HepG2 (cell line): ENCODE results near the gene TSNAXIP1. TPM values are rescaled to one million over a fixed set of nuclear protein-coding genes. Genes with fewer than 3 reads are reported as not detected.

ENCODE experiments used
- ADNP ChIP-seq: sonication (generic); formaldehyde crosslinking; IDR thresholded peaks from 2 replicates; pipeline ENCODE4 v1.4.0; 2020; ENCODE audit warnings: missing genetic modification reagents
- CREM ChIP-seq, 2 experiments: sonication (generic) in 1 of 2; formaldehyde crosslinking in 1 of 2; IDR thresholded peaks; 2 replicates each; pipeline versions ENCODE4 v1.4.0 to v1.6.1; 2016 to 2020; ENCODE audit warnings: antibody characterized with exemption in 1 of 2, mild to moderate bottlenecking in 1 of 2, missing genetic modification reagents in 1 of 2
- ELF3 ChIP-seq: IDR thresholded peaks from 2 replicates; pipeline ENCODE4 v1.6.1; 2016; ENCODE audit warnings: missing genetic modification reagents, missing compliant biosample characterization
- HCFC1 ChIP-seq: fragments of 150-350 bp; IDR thresholded peaks from 2 replicates; pipeline ENCODE4 v1.6.1; 2014; ENCODE audit warnings: low read depth, low read length
- HDAC6 ChIP-seq: fragments of 200-600 bp; sonication (generic); IDR thresholded peaks from 2 replicates; pipeline ENCODE4 v1.7.0; 2017; ENCODE audit warnings: mild to moderate bottlenecking, antibody characterized with exemption, low read length, low read depth
- HMG20A ChIP-seq: IDR thresholded peaks from 2 replicates; pipeline ENCODE4 v1.6.1; 2016; ENCODE audit warnings: borderline replicate concordance
- HOXA9 ChIP-seq: sonication (generic); formaldehyde crosslinking; IDR thresholded peaks from 2 replicates; pipeline ENCODE4 v1.8.1; 2022; ENCODE audit warnings: missing genetic modification reagents, mild to moderate bottlenecking, moderate library complexity, borderline replicate concordance
- IKZF4 ChIP-seq: sonication (generic); formaldehyde crosslinking; IDR thresholded peaks from 2 replicates; pipeline ENCODE4 v1.5.1; 2020; ENCODE audit warnings: borderline replicate concordance, mild to moderate bottlenecking, low read depth, missing genetic modification reagents; ENCODE audit errors: not compliant biosample characterization
- KAT8 ChIP-seq: IDR thresholded peaks from 2 replicates; pipeline ENCODE4 v1.6.1; 2016; ENCODE audit warnings: missing genetic modification reagents, missing compliant biosample characterization
- MAF1 ChIP-seq: sonication (generic); formaldehyde crosslinking; IDR thresholded peaks from 2 replicates; pipeline ENCODE4 v1.5.0; 2020; ENCODE audit warnings: missing genetic modification reagents, borderline replicate concordance
- MZF1 ChIP-seq: sonication (generic); formaldehyde crosslinking; IDR thresholded peaks from 2 replicates; pipeline ENCODE4 v1.8.1; 2023; ENCODE audit warnings: mild to moderate bottlenecking, missing genetic modification reagents, borderline replicate concordance
- PPARG ChIP-seq: conservative IDR thresholded peaks from 2 replicates; pipeline ENCODE4 v1.6.1; 2016; ENCODE audit warnings: missing biosample characterization, missing genetic modification reagents
- RCOR2 ChIP-seq: IDR thresholded peaks from 2 replicates; pipeline ENCODE4 v1.6.1; 2016; ENCODE audit warnings: missing biosample characterization, missing genetic modification reagents
- SIX4 ChIP-seq: sonication (generic); formaldehyde crosslinking; IDR thresholded peaks from 2 replicates; pipeline ENCODE4 v1.4.0; 2020; ENCODE audit warnings: missing genetic modification reagents
- SMAD3 ChIP-seq: sonication (generic); formaldehyde crosslinking; IDR thresholded peaks from 2 replicates; pipeline ENCODE4 v1.4.0; 2020; ENCODE audit warnings: missing genetic modification reagents
- STAG1 ChIP-seq: sonication (generic); formaldehyde crosslinking; IDR thresholded peaks from 2 replicates; pipeline ENCODE4 v1.4.0; 2020; ENCODE audit warnings: missing genetic modification reagents
- TBL1XR1 ChIP-seq: fragments of 150-350 bp; IDR thresholded peaks from 2 replicates; pipeline ENCODE4 v1.6.1; 2014; ENCODE audit warnings: borderline replicate concordance, low read length; ENCODE audit not compliant: partially characterized antibody
- TEAD2 ChIP-seq: sonication (generic); formaldehyde crosslinking; IDR thresholded peaks from 2 replicates; pipeline ENCODE4 v1.9.0; 2021; ENCODE audit warnings: missing genetic modification reagents
- ZNF138 ChIP-seq: sonication (generic); formaldehyde crosslinking; IDR thresholded peaks from 2 replicates; pipeline ENCODE4 v1.5.0; 2020; ENCODE audit warnings: mild to moderate bottlenecking, low read depth, missing genetic modification reagents
- ZNF296 ChIP-seq: sonication (generic); formaldehyde crosslinking; conservative IDR thresholded peaks from 2 replicates; pipeline ENCODE4 v1.5.0; 2020; ENCODE audit warnings: mild to moderate bottlenecking, missing genetic modification reagents
- polyA plus RNA-seq, 8 experiments: library from polyadenylated mRNA; depleted of rRNA in 3 of 8; stranded (reverse) in 7 of 8; unstranded in 1 of 8; fragments of >200 nt; fragmentation: Illumina TruSeq in 4 of 8; extraction: Trizol in 4 of 8; gene quantifications; 2 replicates each; pipeline versions ENCODE4 v1.2.1 to v1.2.3, GENCODE V29; 2011 to 2016; ENCODE audit warnings: low read depth in 4 of 8, missing spikeins in 1 of 8, mixed read lengths in 1 of 8; ENCODE audit not compliant: insufficient read depth in 1 of 8
- total RNA-seq, 5 experiments: library from RNA; depleted of rRNA; stranded (reverse); fragments of >200 nt; fragmentation: Illumina TruSeq; extraction: Trizol; gene quantifications; 2 replicates each; pipeline ENCODE4 v1.2.3, GENCODE V29; 2016; ENCODE audit warnings: low read depth in 1 of 5
- TF ChIP-seq, protein P1 (sequence below): sonication (generic); formaldehyde crosslinking; IDR thresholded peaks from 2 replicates; pipeline ENCODE4 v1.4.0; 2020; ENCODE audit warnings: missing genetic modification reagents
- TF ChIP-seq, protein P2 (sequence below): sonication (generic); formaldehyde crosslinking; IDR thresholded peaks from 2 replicates; pipeline ENCODE4 v1.8.0; 2022; ENCODE audit warnings: mild to moderate bottlenecking, missing genetic modification reagents
- TF ChIP-seq, protein P3 (sequence below): sonication (generic); formaldehyde crosslinking; IDR thresholded peaks from 2 replicates; pipeline ENCODE4 v1.4.0; 2020; ENCODE audit warnings: low read depth, mild to moderate bottlenecking, missing genetic modification reagents
- TF ChIP-seq, protein P4 (sequence below): sonication (generic); formaldehyde crosslinking; IDR thresholded peaks from 2 replicates; pipeline ENCODE4 v1.5.0; 2020; ENCODE audit warnings: missing genetic modification reagents

Gene TSNAXIP1
- total and polyA plus RNA-seq, 2 of the 13 experiments (the other 11 are each of a cell fraction or from before 2014, with no cell fraction given) = 0.37 to 0.86 TPM

DNA sequence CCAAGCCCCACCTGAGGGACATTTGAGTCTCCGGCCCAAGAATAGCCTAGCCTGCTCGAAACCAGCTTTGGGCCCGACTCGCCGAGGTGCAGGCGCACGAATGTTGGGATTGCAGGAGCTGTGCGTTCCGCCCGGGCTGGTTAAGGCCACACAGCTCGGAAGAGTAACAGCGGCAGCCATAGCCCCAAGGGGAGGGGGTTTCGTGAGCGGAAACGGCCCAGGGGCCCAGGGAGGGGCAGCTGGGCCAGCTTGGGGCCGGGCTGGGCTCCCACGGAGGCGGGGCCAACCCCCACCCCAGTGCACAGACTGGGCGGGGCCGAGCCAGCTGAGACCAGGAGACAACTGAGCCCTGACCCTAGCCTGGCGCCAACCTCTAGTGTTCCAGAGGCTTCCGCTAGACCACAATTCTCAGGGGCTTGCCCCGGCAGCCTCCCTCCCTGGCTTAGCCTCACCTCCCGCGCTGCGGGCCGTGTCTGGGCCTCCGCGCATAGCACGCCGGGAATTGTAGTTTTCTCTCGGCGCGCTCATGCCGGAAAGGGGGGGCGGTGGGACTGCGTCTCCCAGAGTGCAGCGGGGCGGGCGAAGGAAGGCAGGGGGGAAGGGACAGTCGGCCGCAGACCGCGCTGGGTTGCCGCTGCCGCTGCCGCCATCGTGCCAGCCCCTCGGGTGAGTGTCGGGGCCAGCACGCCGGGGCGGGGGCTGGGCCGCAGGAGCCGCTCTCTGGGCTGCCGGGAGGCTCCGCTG lies 39.8 kb downstream of the TSNAXIP1 start, which contains the start of gene NUTF2 (continued):
- TF ChIP-seq ELF3 = peak; percentile 73; the same call in 1 of the 2 replicates
- TF ChIP-seq ADNP (CRISPR knock-in tag) = no peak
- peak; percentile 58 for TF ChIP-seq IKZF4 (CRISPR knock-in tag)
- no peak for TF ChIP-seq HDAC6
- TF ChIP-seq ZNF296 (CRISPR knock-in tag) = no peak
- TF ChIP-seq HMG20A (CRISPR knock-in tag) = peak; percentile 40; the same call in 1 of the 2 replicates
- TF ChIP-seq TBL1XR1 = peak; percentile 46
- no peak for TF ChIP-seq ZNF138
- TF ChIP-seq TEAD2 (CRISPR knock-in tag) = no peak
- TF ChIP-seq, protein P1, sequence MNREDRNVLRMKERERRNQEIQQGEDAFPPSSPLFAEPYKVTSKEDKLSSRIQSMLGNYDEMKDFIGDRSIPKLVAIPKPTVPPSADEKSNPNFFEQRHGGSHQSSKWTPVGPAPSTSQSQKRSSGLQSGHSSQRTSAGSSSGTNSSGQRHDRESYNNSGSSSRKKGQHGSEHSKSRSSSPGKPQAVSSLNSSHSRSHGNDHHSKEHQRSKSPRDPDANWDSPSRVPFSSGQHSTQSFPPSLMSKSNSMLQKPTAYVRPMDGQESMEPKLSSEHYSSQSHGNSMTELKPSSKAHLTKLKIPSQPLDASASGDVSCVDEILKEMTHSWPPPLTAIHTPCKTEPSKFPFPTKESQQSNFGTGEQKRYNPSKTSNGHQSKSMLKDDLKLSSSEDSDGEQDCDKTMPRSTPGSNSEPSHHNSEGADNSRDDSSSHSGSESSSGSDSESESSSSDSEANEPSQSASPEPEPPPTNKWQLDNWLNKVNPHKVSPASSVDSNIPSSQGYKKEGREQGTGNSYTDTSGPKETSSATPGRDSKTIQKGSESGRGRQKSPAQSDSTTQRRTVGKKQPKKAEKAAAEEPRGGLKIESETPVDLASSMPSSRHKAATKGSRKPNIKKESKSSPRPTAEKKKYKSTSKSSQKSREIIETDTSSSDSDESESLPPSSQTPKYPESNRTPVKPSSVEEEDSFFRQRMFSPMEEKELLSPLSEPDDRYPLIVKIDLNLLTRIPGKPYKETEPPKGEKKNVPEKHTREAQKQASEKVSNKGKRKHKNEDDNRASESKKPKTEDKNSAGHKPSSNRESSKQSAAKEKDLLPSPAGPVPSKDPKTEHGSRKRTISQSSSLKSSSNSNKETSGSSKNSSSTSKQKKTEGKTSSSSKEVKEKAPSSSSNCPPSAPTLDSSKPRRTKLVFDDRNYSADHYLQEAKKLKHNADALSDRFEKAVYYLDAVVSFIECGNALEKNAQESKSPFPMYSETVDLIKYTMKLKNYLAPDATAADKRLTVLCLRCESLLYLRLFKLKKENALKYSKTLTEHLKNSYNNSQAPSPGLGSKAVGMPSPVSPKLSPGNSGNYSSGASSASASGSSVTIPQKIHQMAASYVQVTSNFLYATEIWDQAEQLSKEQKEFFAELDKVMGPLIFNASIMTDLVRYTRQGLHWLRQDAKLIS = no peak
- TF ChIP-seq, protein P2, sequence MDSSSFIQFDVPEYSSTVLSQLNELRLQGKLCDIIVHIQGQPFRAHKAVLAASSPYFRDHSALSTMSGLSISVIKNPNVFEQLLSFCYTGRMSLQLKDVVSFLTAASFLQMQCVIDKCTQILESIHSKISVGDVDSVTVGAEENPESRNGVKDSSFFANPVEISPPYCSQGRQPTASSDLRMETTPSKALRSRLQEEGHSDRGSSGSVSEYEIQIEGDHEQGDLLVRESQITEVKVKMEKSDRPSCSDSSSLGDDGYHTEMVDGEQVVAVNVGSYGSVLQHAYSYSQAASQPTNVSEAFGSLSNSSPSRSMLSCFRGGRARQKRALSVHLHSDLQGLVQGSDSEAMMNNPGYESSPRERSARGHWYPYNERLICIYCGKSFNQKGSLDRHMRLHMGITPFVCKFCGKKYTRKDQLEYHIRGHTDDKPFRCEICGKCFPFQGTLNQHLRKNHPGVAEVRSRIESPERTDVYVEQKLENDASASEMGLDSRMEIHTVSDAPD (CRISPR knock-in tag) = peak; percentile 81; the same call in 1 of the 2 replicates
- peak; percentile 97 for TF ChIP-seq CREM (IDR thresholded peaks at IDR 0.05)
- no peak for TF ChIP-seq CREM (CRISPR knock-in tag; IDR thresholded peaks at IDR 0.05)
- peak; percentile 97 for TF ChIP-seq HCFC1
- peak; percentile 61 for TF ChIP-seq PPARG
- TF ChIP-seq MZF1 = no peak
- no peak for TF ChIP-seq HOXA9 (CRISPR knock-in tag)
- no peak for TF ChIP-seq SIX4 (CRISPR knock-in tag)
- TF ChIP-seq, protein P3, sequence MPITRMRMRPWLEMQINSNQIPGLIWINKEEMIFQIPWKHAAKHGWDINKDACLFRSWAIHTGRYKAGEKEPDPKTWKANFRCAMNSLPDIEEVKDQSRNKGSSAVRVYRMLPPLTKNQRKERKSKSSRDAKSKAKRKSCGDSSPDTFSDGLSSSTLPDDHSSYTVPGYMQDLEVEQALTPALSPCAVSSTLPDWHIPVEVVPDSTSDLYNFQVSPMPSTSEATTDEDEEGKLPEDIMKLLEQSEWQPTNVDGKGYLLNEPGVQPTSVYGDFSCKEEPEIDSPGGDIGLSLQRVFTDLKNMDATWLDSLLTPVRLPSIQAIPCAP (CRISPR knock-in tag) = peak; percentile 72; the same call in 1 of the 2 replicates
- no peak for TF ChIP-seq RCOR2
- no peak; the same call in 1 of the 2 replicates for TF ChIP-seq STAG1
- TF ChIP-seq SMAD3 (CRISPR knock-in tag) = peak; percentile 78
- TF ChIP-seq MAF1 = peak; percentile 76; the same call in 1 of the 2 replicates
- TF ChIP-seq, protein P4, sequence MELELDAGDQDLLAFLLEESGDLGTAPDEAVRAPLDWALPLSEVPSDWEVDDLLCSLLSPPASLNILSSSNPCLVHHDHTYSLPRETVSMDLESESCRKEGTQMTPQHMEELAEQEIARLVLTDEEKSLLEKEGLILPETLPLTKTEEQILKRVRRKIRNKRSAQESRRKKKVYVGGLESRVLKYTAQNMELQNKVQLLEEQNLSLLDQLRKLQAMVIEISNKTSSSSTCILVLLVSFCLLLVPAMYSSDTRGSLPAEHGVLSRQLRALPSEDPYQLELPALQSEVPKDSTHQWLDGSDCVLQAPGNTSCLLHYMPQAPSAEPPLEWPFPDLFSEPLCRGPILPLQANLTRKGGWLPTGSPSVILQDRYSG (CRISPR knock-in tag) = 0 out of 2 replicates have a peak, but pooled peaks have one; percentile 43
- peak; percentile 84 for TF ChIP-seq KAT8 (CRISPR knock-in tag)
